GM19372 (cell line): ENCODE results near the gene F3.

Experiments
- ATAC-seq: cut with Tn5 transposase; IDR thresholded peaks from one replicate; pipeline ENCODE4 v1.9.1; 2021; ENCODE audit warnings: mild to moderate bottlenecking, low read depth, moderate library complexity; ENCODE audit not compliant: unreplicated experiment

Gene F3

GRCh38 chr1:94528826-94529225, 12.7 kb downstream of the F3 start:
- no peak for ATAC-seq

GRCh38 chr1:94528299-94528698, 13.3 kb downstream of the F3 start:
- no peak for ATAC-seq

GRCh38 chr1:94527447-94528031, 14.0 kb downstream of the F3 start:
- ATAC-seq = no peak

- no peak for ATAC-seq
Measured at GRCh38 chr1:94526152-94526980, 15.2 kb downstream of the F3 start.

GRCh38 chr1:94524531-94524930, 17.0 kb downstream of the F3 start:
- ATAC-seq = no peak

- ATAC-seq = no peak
Measured at GRCh38 chr1:94522304-94522703, 19.3 kb downstream of the F3 start.

- ATAC-seq = no peak
Measured at GRCh38 chr1:94519351-94519750, 22.2 kb downstream of the F3 start.

- no peak for ATAC-seq
Measured at GRCh38 chr1:94515296-94515947, 26.1 kb downstream of the F3 start.

GRCh38 chr1:94514095-94514727, 27.3 kb downstream of the F3 start:
- no peak for ATAC-seq

- ATAC-seq = no peak
Measured at GRCh38 chr1:94512816-94513215, 28.7 kb downstream of the F3 start.

GRCh38 chr1:94504601-94505000, 37.0 kb downstream of the F3 start:
- no peak for ATAC-seq

GRCh38 chr1:94503153-94503552, 38.4 kb downstream of the F3 start:
- no peak for ATAC-seq

- ATAC-seq = no peak
Measured at GRCh38 chr1:94501935-94502334, 39.6 kb downstream of the F3 start.

GRCh38 chr1:94501426-94501825, 40.1 kb downstream of the F3 start:
- ATAC-seq = no peak

- ATAC-seq = no peak
Measured at GRCh38 chr1:94496076-94496755, 45.3 kb downstream of the F3 start.

- ATAC-seq = no peak
Measured at GRCh38 chr1:94490556-94490955, 51.0 kb downstream of the F3 start.

- no peak for ATAC-seq
Measured at GRCh38 chr1:94486990-94487389, 54.6 kb downstream of the F3 start.

- ATAC-seq = peak; percentile 67
Measured at GRCh38 chr1:94481473-94481933, 60.1 kb downstream of the F3 start.

- ATAC-seq = no peak
Measured at GRCh38 chr1:94479682-94480081, 61.9 kb downstream of the F3 start.
